HG03103 (cell line): ENCODE data around the gene CHRM1.
"Not testable (repeated sequence)": the region's sequence is repeated elsewhere in the genome, so short reads cannot be mapped to it uniquely, and the experiment has no call there.

Experiments
- ATAC-seq: cut with Tn5 transposase; IDR thresholded peaks from one replicate; pipeline ENCODE4 v1.9.1; 2021; ENCODE audit warnings: low read depth; ENCODE audit not compliant: unreplicated experiment

CHRM1 gene

GRCh38 chr11:62879235-62879978, 41.8 kb downstream of the CHRM1 start:
- ATAC-seq, result no peak

GRCh38 chr11:62876712-62877111, 44.5 kb downstream of the CHRM1 start:
- no peak for ATAC-seq

GRCh38 chr11:62875698-62876478, 45.3 kb downstream of the CHRM1 start:
- no peak for ATAC-seq

- no peak for ATAC-seq
Observed at GRCh38 chr11:62874851-62875250, 46.3 kb downstream of the CHRM1 start.

- no peak for ATAC-seq
Observed at GRCh38 chr11:62865635-62866034, 55.5 kb downstream of the CHRM1 start.

GRCh38 chr11:62863687-62864335, 57.4 kb downstream of the CHRM1 start:
- ATAC-seq, result no peak

GRCh38 chr11:62861564-62862192, 59.5 kb downstream of the CHRM1 start:
- ATAC-seq, result not testable (repeated sequence)

GRCh38 chr11:62860835-62861563, 60.2 kb downstream of the CHRM1 start:
- ATAC-seq, result no peak

- ATAC-seq, result not testable (repeated sequence)
Observed at GRCh38 chr11:62859281-62859703, 61.9 kb downstream of the CHRM1 start.
